Stimulated activated naive CD8-positive, alpha-beta T cell treated with anti-CD3 and anti-CD28 coated beads, Interleukin-15, amount 100 ng/mL, for 72 hours (primary cell): Measurements from ENCODE around the gene THTPA.

Experiments
- ATAC-seq: fragments of 150-1000 bp; cut with Tn5 transposase; 2 replicates; pipeline ENCODE4 v1.10.0; 2021; ENCODE audit warnings: mild to moderate bottlenecking, moderate library complexity
- DNase-seq, 2 donors: peaks; one replicate each; pipeline ENCODE4 v3.0.0; 2021 to 2022
- H3K27ac Mint-ChIP-seq, 2 donors: one replicate each; pipeline ENCODE4 v1.8.0; 2022; ENCODE audit warnings: mild to moderate bottlenecking in 2 of 2, mixed read lengths in 2 of 2, moderate library complexity in 2 of 2
- H3K27me3 Mint-ChIP-seq: one replicate; pipeline ENCODE4 v1.8.0; 2022; ENCODE audit warnings: mixed read lengths
- H3K4me1 Mint-ChIP-seq: one replicate; pipeline ENCODE4 v1.8.0; 2022; ENCODE audit warnings: mild to moderate bottlenecking, mixed read lengths
- H3K4me3 Mint-ChIP-seq, 2 donors: one replicate each; pipeline ENCODE4 v1.8.0; 2022; ENCODE audit warnings: mild to moderate bottlenecking in 2 of 2, mixed read lengths in 2 of 2, moderate library complexity in 1 of 2
- H3K9me3 Mint-ChIP-seq, 2 donors: one replicate each; pipeline ENCODE4 v1.8.0; 2022; ENCODE audit warnings: mixed read lengths in 2 of 2

THTPA gene

GRCh38 chr14:23568021-23568599, 12.0 kb downstream of the THTPA start:
- ATAC-seq (no peak), DNase-seq (no peak)
- Mint-ChIP-seq H3K4me3 (peak overlapping the region; percentile 95 to 100), H3K27me3 (peaks cover 14% of the 10 kb centered on the region), H3K9me3 (no peaks in the 10 kb centered on the region), H3K4me1 (peaks cover 45% of the 10 kb centered on the region), H3K27ac (peak overlapping the region; percentile 98)

DNA sequence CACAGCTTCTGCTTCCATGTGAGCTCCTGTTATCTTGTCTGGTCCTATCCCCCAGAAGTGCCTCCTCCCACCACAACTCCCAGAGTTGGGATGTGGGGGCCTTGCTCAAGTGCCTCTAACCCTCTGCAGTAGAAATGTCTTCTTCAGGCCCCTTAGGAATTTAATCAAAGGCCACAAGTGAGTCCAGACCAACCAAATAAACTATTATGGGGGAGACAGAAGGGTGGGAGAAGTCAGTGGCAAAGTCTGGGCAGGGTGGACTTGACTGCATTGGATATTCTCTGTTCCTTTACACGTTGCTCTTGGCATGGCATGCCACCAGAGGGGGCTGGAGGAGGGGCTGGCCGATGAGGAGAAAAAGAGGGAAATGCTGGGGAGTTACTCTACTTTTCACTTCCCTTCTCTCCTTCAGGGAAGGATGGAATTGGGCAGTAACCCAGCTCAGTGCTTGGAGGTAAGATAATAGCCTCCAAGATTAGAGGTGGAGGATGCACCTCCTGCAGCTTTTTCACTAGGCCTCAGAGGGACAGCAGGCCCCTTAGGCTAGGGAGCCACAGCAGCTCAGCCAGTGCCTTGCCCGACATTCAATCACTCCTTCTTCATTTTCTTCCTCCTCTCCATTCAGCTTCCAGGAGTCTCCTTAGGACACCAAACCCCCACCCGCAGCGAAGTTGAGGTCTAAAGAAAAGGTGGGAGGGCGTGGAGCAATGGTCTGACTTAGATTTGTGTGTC, 12.7 kb downstream of the THTPA start:
- ATAC-seq, result no peak
- Mint-ChIP-seq H3K4me1 (peaks cover 43% of the 10 kb centered on the region), H3K27me3 (peaks cover 18% of the 10 kb centered on the region), H3K4me3 (peak overlapping the region; percentile 95 to 100), H3K9me3 (no peaks in the 10 kb centered on the region), H3K27ac (peak overlapping the region; percentile 79 to 98)
- peak in 1 of 2 donors; percentile 11 for DNase-seq

- H3K4me1 Mint-ChIP-seq, result peaks cover 36% of the 10 kb centered on the region
Observed at GRCh38 chr14:23569443-23570151, 13.5 kb downstream of the THTPA start.

GRCh38 chr14:23570806-23571483, 14.9 kb downstream of the THTPA start:
- ATAC-seq (no peak), DNase-seq (no peak)
- Mint-ChIP-seq H3K9me3 (no peaks in the 10 kb centered on the region), H3K4me3 (no peak overlapping the region), H3K27ac (no peak overlapping the region), H3K4me1 (peaks cover 33% of the 10 kb centered on the region), H3K27me3 (peaks cover 33% of the 10 kb centered on the region)

More at GRCh38 chr14:23569443-23570151, 13.5 kb downstream of the THTPA start:
- peaks cover 20% of the 10 kb centered on the region for H3K27me3 Mint-ChIP-seq
- peak overlapping the region in 1 of 2 donors; percentile 59 for H3K27ac Mint-ChIP-seq
- ATAC-seq (no peak), DNase-seq (no peak)
- H3K4me3 Mint-ChIP-seq, result no peak overlapping the region
- H3K9me3 Mint-ChIP-seq, result no peaks in the 10 kb centered on the region

- Mint-ChIP-seq H3K27me3 (peaks cover 42% of the 10 kb centered on the region), H3K27ac (peak overlapping the region in 1 of 2 donors; percentile 85), H3K4me1 (peaks cover 34% of the 10 kb centered on the region), H3K9me3 (no peaks in the 10 kb centered on the region), H3K4me3 (no peak overlapping the region)
- no peak for DNase-seq
- no peak for ATAC-seq
Observed at GRCh38 chr14:23571701-23572523, 15.8 kb downstream of the THTPA start.

DNA sequence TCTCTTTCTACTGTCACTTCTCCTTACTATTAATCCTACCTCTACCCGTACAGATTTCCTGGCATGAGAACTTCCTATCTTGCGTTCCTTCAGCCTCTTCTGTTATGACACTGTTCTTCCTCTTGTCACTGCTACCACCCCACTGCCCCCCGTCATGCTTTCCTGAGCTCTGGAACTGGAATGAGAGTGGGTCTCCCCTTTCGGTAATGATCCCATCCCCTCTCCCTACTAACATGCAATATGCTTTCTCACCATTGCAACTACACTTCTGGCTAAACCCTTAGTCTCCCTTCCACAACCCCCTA, 16.4 kb downstream of the THTPA start:
- Mint-ChIP-seq H3K27ac (no peak overlapping the region), H3K27me3 (peaks cover 48% of the 10 kb centered on the region), H3K4me1 (peaks cover 39% of the 10 kb centered on the region), H3K4me3 (no peak overlapping the region), H3K9me3 (no peaks in the 10 kb centered on the region)
- no peak for DNase-seq
- no peak for ATAC-seq

- Mint-ChIP-seq H3K9me3 (no peaks in the 10 kb centered on the region), H3K4me1 (peaks cover 40% of the 10 kb centered on the region), H3K4me3 (no peak overlapping the region), H3K27ac (no peak overlapping the region), H3K27me3 (peaks cover 51% of the 10 kb centered on the region)
- ATAC-seq (no peak), DNase-seq (no peak)
Observed at GRCh38 chr14:23572836-23573235, 16.8 kb downstream of the THTPA start.

DNA sequence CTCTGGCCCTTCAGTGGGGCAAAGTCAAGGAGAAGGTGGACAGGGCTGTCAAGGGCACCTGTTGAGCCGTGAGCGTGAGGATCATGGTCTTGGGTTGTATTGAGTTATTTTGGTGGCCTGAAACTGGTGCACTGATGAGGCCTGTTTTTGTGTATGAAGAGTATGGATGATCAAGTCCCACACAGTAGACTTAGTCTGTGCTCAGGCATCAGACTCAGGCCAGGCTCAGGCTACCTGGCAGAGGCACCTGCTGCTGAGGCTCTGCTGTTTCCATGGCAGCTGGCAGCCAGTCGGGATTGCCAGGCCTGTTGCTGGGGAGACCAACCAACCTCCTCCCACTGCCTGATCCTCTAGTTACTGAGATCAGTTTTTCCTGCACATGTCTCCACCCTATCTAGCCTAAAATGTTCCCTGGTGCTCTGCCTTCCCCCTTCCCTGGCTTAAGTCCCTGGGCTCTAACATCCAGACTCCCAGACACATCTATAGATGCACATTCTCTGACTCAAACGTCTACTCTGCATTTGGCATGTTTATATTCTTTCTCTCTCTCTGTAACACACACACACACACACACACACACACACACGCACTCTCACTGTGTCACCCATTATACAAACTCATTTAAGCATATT, 17.4 kb downstream of the THTPA start:
- no peak overlapping the region for H3K27ac Mint-ChIP-seq
- H3K9me3 Mint-ChIP-seq, result no peaks in the 10 kb centered on the region
- no peak for ATAC-seq
- H3K27me3 Mint-ChIP-seq, result peaks cover 58% of the 10 kb centered on the region
- no peak for DNase-seq
- H3K4me1 Mint-ChIP-seq, result peaks cover 40% of the 10 kb centered on the region
- no peak overlapping the region for H3K4me3 Mint-ChIP-seq

GRCh38 chr14:23577004-23577681, 21.1 kb downstream of the THTPA start:
- Mint-ChIP-seq H3K4me1 (peaks cover 37% of the 10 kb centered on the region), H3K27me3 (peaks cover 77% of the 10 kb centered on the region), H3K27ac (no peak overlapping the region), H3K9me3 (no peaks in the 10 kb centered on the region), H3K4me3 (peak overlapping the region; percentile 79 to 82)
- peak in 1 of 2 donors; percentile 13 for DNase-seq
- ATAC-seq, result peak; percentile 39

GRCh38 chr14:23577710-23578392, 21.8 kb downstream of the THTPA start:
- ATAC-seq (peak; percentile 27), DNase-seq (no peak)
- H3K27me3 Mint-ChIP-seq, result peaks cover 77% of the 10 kb centered on the region
- peaks cover 35% of the 10 kb centered on the region for H3K4me1 Mint-ChIP-seq
- H3K4me3 Mint-ChIP-seq, result peak overlapping the region; percentile 57 to 58
- no peaks in the 10 kb centered on the region for H3K9me3 Mint-ChIP-seq
- no peak overlapping the region for H3K27ac Mint-ChIP-seq

DNA sequence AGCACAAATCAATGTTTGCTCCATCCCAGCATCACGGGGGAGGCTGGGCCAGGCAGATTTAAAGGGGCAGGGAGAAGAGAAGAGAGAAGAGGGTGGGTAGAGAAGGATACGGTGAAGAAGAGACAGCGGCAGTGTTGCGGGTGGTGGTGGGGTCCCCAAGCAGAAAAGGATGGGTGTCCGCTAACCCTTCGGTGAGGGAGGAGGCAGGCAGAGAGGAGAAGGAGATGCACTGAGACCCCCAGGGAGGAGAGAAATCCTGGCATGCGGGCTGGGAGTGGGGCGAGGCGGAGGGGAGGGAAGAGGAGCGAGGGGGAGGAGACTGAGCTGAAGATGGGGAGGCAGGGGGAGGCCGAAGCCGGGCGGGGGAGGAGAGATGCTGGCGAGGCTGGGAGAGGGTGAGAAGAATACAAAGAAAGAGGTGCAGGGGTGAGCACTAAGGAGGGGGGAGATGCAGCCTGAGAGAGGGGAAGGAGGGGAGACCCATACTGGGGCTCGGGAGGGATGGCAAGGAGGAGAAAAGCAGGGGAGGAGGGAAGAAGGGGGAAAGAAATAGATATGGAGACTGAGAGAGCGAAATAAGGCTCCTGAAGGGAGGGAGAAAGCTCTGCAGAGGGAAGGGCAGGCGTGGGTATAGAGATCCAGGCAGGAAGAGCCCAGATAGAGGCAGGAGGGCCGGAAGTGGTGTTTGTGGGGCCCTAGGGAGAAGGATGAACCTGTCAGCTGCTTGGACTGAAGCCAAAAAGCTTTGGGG, 22.7 kb downstream of the THTPA start, which contains the start of gene JPH4:
JPH4 (minus strand) TSS at position 231 of the 751 bp plus-strand sequence. CDS start 1,337 bp downstream, outside the sequence.
- peaks cover 33% of the 10 kb centered on the region for H3K4me1 Mint-ChIP-seq
- H3K27me3 Mint-ChIP-seq, result peaks cover 73% of the 10 kb centered on the region
- DNase-seq, result no peak
- ATAC-seq, result no peak
- H3K9me3 Mint-ChIP-seq, result no peaks in the 10 kb centered on the region
- H3K27ac Mint-ChIP-seq, result peak within 1 kb of the TSS in 1 of 2 donors; percentile 49
- H3K4me3 Mint-ChIP-seq, result peak within 1 kb of the TSS; percentile 57 to 58

DNA sequence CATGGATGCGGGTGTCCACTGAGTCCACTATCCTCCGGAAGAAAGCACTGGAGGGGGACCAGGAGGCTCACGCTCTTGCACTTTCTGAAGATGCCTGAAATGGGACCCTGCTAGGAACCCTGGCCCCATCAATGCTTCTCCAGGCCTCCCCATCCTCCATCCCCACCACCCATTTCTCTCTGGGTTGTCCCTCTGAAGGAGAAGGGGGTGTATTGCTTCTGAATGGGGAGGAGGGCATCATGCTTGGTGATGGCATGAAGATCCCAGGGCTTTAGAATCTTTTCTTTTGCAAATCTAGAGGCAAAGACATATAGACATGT, 23.2 kb downstream of the THTPA start:
- no peak overlapping the region for H3K4me3 Mint-ChIP-seq
- H3K9me3 Mint-ChIP-seq, result no peaks in the 10 kb centered on the region
- peaks cover 33% of the 10 kb centered on the region for H3K4me1 Mint-ChIP-seq
- ATAC-seq (no peak), DNase-seq (no peak)
- H3K27ac Mint-ChIP-seq, result no peak overlapping the region
- peaks cover 73% of the 10 kb centered on the region for H3K27me3 Mint-ChIP-seq

DNA sequence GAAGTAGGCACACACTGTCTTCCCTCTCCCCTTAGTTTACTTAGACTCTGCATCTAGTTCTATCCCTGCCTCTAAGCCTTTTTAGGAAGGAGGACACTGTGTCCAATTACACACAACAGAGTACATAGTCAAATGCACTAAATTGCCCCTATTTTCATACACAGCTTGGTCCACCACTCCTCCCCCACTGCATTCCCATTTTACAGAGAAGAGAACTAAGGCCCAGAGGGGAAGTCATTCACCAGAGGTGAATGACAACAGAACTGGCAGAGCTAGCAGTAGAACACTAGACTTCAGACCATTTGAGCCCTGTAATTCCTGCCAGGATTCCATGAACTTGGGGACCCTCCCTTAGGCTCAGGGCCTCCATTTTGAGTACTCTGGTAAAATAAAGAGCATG, 23.7 kb downstream of the THTPA start:
- ATAC-seq, result no peak
- Mint-ChIP-seq H3K27ac (no peak overlapping the region), H3K9me3 (no peaks in the 10 kb centered on the region), H3K4me3 (no peak overlapping the region), H3K4me1 (peaks cover 33% of the 10 kb centered on the region), H3K27me3 (peaks cover 68% of the 10 kb centered on the region)
- no peak for DNase-seq
